ENCODE data around the gene CRKL. TPM values are rescaled to one million over a fixed set of nuclear protein-coding genes. Genes with fewer than 3 reads are reported as not detected.

The CRKL gene
- total and polyA plus RNA-seq, 12 donors = 15.6 to 69.1 (median 43.3) TPM

DNA sequence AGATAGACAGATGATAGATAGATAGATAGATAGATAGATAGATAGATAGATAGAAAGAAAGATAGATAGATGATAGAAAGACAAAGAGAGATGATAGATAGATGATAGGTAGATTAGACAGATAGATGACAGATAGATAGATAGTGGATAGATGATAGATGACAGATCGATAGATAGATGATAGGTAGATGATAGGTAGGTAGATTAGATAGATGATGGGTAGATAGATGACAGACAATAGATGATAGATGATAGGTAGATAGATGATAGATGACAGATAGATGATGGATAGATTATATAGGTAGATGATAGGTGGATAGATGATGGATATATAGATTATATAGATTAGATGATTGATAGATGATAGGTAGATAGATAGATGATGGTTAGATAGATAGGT lies 69.2 kb downstream of the CRKL start:
- H3K27me3 ChIP-seq = no peaks in the 10 kb centered on the region
- H3K4me3 ChIP-seq = no peak overlapping the region
- DNase-seq = no peak
- 79 to 96% (median 89%) methylated on average over 1 of the region's 1 CpG for WGBS, 4 donors
- H3K9me3 ChIP-seq (replicated peaks in 1 of 3) = no peaks in the 10 kb centered on the region
- TF ChIP-seq, protein P1, sequence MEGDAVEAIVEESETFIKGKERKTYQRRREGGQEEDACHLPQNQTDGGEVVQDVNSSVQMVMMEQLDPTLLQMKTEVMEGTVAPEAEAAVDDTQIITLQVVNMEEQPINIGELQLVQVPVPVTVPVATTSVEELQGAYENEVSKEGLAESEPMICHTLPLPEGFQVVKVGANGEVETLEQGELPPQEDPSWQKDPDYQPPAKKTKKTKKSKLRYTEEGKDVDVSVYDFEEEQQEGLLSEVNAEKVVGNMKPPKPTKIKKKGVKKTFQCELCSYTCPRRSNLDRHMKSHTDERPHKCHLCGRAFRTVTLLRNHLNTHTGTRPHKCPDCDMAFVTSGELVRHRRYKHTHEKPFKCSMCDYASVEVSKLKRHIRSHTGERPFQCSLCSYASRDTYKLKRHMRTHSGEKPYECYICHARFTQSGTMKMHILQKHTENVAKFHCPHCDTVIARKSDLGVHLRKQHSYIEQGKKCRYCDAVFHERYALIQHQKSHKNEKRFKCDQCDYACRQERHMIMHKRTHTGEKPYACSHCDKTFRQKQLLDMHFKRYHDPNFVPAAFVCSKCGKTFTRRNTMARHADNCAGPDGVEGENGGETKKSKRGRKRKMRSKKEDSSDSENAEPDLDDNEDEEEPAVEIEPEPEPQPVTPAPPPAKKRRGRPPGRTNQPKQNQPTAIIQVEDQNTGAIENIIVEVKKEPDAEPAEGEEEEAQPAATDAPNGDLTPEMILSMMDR (IDR thresholded peaks at IDR 0.05) = no peak
- TF ChIP-seq POLR2A (IDR thresholded peaks at IDR 0.05) = no peak
- H3K4me1 ChIP-seq (replicated peaks in 1 of 2) = peaks cover 11 to 18% of the 10 kb centered on the region in 2 donors
- H3K36me3 ChIP-seq (replicated peaks in 1 of 2) = peaks cover 0 to 36% of the 10 kb centered on the region in 2 donors
- no peak overlapping the region for H3K27ac ChIP-seq
- intact Hi-C loops (cut with DNase I) = no loop called here

DNA sequence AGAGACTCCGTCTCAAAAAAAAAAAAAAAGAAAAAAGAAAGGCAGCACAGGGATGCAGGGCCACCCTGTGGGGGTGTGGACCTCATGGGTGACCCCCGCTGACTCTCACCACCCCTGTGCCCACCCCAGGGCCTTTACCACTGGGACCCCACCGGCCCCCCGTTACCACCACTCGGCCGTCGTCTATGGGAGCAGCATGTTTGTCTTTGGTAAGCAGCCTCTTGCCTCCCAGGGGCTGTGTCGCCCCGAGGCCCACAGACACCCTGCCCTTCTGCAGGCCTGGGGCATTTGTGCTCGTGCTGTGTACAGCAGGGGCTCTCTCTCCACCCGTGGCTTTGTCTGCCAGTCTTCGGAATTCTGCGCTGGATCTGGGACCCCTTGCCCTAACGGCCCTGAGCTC lies 70.2 kb downstream of the CRKL start:
- peaks cover 0 to 46% of the 10 kb centered on the region in 2 donors for H3K36me3 ChIP-seq (replicated peaks in 1 of 2)
- DNase-seq = no peak
- peaks cover 7 to 14% of the 10 kb centered on the region in 2 donors for H3K4me1 ChIP-seq (replicated peaks in 1 of 2)
- no peak for TF ChIP-seq POLR2A (IDR thresholded peaks at IDR 0.05)
- TF ChIP-seq, protein P1 (IDR thresholded peaks at IDR 0.05) = no peak
- WGBS, 4 donors = 85 to 98% (median 92%) methylated on average over 7 to 14 of the region's 14 CpGs
- no peaks in the 10 kb centered on the region for H3K27me3 ChIP-seq
- intact Hi-C loops (cut with DNase I) = no loop called here
- H3K27ac ChIP-seq = no peak overlapping the region
- no peaks in the 10 kb centered on the region for H3K9me3 ChIP-seq (replicated peaks in 1 of 3)
- no peak overlapping the region for H3K4me3 ChIP-seq

DNA sequence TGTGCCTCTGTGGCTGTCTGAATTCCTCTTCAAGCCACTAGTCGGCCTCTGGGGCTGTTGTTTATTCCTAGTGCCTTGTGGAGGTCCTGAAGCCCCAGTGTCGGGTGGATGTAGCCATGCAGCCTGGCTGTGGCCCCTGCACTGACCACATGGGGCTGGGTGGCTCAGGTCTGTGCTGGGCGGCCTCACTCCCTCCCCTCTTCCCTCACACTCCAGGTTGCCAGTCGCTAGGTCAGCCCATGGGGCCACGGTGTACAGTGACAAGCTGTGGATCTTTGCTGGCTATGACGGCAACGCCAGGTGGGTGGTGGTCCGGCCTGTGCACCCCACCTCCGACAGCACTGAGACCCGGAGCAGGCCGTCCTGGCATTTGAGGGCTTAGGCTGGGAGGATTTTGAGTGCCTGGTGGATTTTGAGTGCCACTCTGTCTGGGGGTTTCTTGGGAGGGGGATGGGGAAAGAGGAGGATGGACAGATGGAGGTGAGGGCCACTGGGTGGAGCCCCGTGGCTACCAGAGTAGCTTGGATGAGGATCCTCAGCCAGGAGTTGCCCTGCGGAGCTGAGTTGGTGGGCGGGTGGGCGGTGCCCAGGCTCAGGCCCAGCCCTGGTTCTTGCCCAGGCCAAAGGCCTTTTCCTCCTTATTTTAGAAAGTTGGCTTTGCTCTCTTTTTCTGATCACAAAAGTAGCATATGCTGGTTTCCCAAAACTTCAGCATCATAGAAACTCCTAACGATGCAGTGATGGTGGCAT lies 71.5 kb downstream of the CRKL start:
- intact Hi-C loops (cut with DNase I) = no loop called here
- Histone ChIP-seq H3K9me3 (replicated peaks in 1 of 3) (no peaks in the 10 kb centered on the region), H3K27me3 (no peaks in the 10 kb centered on the region), H3K4me1 (replicated peaks in 1 of 2) (peaks cover 0 to 1% of the 10 kb centered on the region in 2 donors), H3K4me3 (no peak overlapping the region), H3K27ac (no peak overlapping the region), H3K36me3 (replicated peaks in 1 of 2) (peaks cover 0 to 59% of the 10 kb centered on the region in 2 donors)
- no peak for DNase-seq
- TF ChIP-seq POLR2A (IDR thresholded peaks at IDR 0.05) = no peak
- TF ChIP-seq, protein P1 (IDR thresholded peaks at IDR 0.05) = no peak
- WGBS, 4 donors = 87 to 92% (median 91%) methylated on average over 6 to 16 of the region's 16 CpGs

DNA sequence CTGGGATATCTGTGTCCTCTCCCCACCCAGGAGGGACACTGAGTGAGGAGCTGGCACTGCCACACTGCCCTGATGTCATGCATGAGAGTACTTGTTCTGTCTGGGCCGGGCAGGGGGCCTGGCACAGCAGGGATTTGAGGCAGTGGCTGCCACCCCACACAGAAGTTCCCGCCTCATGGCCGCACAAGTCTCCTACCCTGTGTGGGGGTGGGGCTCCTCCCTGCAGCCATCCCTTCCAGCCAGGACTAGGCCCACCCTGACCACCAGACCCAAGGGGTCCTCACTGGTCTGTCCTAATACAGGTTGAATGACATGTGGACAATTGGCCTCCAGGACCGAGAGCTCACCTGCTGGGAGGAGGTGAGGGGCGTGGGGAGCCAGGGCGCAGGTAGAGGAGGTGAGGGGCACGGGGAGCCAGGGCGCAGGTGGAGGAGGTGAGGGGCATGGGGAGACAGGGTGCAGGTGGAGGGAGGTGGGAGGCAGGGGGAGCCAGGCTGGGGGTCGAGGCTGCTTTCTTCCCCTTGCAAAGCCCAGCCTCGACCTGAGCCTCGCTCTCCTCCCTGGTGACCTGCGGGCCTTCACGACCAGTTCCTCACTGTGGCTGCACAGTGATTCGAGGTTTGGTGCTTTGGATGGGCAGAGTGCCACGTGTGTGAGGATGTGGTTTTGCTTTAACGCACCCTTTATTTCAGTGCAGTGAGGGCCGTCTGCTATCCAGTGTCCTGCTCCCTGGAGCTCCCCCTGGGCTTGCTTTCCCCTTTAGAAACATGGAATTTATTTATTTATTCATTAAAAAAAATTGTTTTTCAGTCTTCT lies 72.3 kb downstream of the CRKL start:
- intact Hi-C loops (cut with DNase I) = no loop called here
- H3K27me3 ChIP-seq = no peaks in the 10 kb centered on the region
- H3K9me3 ChIP-seq (replicated peaks in 1 of 3) = no peaks in the 10 kb centered on the region
- H3K36me3 ChIP-seq (replicated peaks in 1 of 2) = peaks cover 0 to 67% of the 10 kb centered on the region in 2 donors
- no peaks in the 10 kb centered on the region for H3K4me1 ChIP-seq (replicated peaks in 1 of 2)
- WGBS, 4 donors = 58 to 72% (median 66%) methylated on average over 13 to 17 of the region's 17 CpGs
- H3K4me3 ChIP-seq = no peak overlapping the region
- H3K27ac ChIP-seq = no peak overlapping the region
- no peak for DNase-seq
- TF ChIP-seq, protein P1 (IDR thresholded peaks at IDR 0.05) = no peak
- no peak for TF ChIP-seq POLR2A (IDR thresholded peaks at IDR 0.05)

All from adrenal gland (tissue), 12 donors.